Transverse colon (tissue), 4 donors: Measurements from ENCODE around the gene MRPS31.
"Not testable (repeated sequence)": the region's sequence is repeated elsewhere in the genome, so short reads cannot be mapped to it uniquely, and the experiment has no call there.

Experiments used
- CTCF ChIP-seq, 5 experiments: fragments of 200-600 bp in 3 of 5; fragments of 450-650 bp in 2 of 5; sonication (generic) in 3 of 5; IDR thresholded peaks; 1 replicate in 2 of 5; 2 replicates in 3 of 5; pipeline ENCODE4 v1.5.1; 2016 to 2017; ENCODE audit warnings: antibody characterized with exemption in 5 of 5, inconsistent platforms in 3 of 5, mild to moderate bottlenecking in 2 of 5, moderate library complexity in 1 of 5
- EP300 ChIP-seq: sonication (generic); formaldehyde crosslinking; IDR thresholded peaks from one replicate; pipeline ENCODE4 v1.6.1; 2017; ENCODE audit warnings: antibody characterized with exemption, low read depth
- POLR2A ChIP-seq: fragments of 450-650 bp; IDR thresholded peaks from one replicate; pipeline ENCODE4 v1.6.1; 2016; ENCODE audit warnings: antibody characterized with exemption, mild to moderate bottlenecking, moderate library complexity
- POLR2AphosphoS5 ChIP-seq, 3 donors: sonication (generic); formaldehyde crosslinking; IDR thresholded peaks; one replicate each; pipeline ENCODE4 v1.6.1; 2016; ENCODE audit warnings: antibody characterized with exemption in 3 of 3

DNA sequence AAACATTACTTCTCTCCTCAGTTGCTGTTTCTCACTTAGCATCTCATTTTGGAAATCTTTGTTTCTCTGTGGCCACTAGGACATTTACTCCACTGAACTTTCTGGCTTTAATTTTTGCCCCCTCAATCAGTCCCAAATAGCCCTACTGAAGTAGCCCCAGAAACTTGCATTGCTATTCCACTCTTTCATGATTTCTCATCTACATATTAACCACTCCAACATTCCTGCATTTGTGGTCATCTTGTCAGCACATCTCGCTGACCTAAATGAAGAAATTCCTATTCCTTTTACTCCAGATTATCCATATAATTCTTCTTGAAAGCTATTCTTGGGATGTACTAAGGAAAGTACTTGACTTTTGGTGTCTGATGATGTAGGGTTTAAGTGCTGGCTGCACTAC, 56.6 kb downstream of the MRPS31 start:
- not testable (repeated sequence) for TF ChIP-seq CTCF (IDR thresholded peaks at IDR 0.05); POLR2A; POLR2AphosphoS5 (IDR thresholded peaks at IDR 0.05); EP300
